ENCODE results near the gene METTL24.

DNA sequence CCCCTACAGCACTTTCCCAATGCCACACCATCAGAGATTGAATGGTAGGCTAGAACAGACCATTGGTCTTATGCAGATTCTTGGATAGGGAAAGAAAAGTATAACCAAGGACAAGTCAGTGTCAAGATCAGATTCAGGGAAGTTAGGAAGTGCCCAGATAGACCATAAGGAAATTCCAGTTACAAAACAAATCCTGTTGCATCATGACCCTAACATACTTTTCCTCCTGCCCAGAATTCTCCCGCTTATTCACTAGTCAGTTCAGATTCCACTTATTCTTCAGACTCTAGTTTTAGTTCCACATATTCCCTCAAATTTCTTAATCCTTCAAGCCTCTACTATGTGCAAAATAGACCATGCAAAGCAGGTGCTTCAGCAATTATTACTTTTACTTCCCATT, 20.7 kb downstream of the METTL24 start:
- TF ChIP-seq ZNF207 (IDR thresholded peaks at IDR 0.05; ENCODE audit: borderline replicate concordance) (no peak), SP2 (CRISPR knock-in tag; IDR thresholded peaks at IDR 0.05) (no peak), ZSCAN29 (CRISPR knock-in tag; conservative IDR thresholded peaks at IDR 0.05) (no peak), ATF7 (IDR thresholded peaks at IDR 0.05) (no peak), ATF7 (CRISPR knock-in tag; IDR thresholded peaks at IDR 0.05) (no peak), SMARCE1 (IDR thresholded peaks at IDR 0.05; ENCODE audit: borderline replicate concordance) (no peak), CHD2 (IDR thresholded peaks at IDR 0.05; ENCODE audit: low read depth, low read length) (no peak), MYC (CRISPR knock-in tag; IDR thresholded peaks at IDR 0.05; ENCODE audit: borderline replicate concordance) (no peak)
- TF ChIP-seq, protein P1, sequence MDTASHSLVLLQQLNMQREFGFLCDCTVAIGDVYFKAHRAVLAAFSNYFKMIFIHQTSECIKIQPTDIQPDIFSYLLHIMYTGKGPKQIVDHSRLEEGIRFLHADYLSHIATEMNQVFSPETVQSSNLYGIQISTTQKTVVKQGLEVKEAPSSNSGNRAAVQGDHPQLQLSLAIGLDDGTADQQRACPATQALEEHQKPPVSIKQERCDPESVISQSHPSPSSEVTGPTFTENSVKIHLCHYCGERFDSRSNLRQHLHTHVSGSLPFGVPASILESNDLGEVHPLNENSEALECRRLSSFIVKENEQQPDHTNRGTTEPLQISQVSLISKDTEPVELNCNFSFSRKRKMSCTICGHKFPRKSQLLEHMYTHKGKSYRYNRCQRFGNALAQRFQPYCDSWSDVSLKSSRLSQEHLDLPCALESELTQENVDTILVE (CRISPR knock-in tag; IDR thresholded peaks at IDR 0.05) = no peak
- TF ChIP-seq, protein P2, sequence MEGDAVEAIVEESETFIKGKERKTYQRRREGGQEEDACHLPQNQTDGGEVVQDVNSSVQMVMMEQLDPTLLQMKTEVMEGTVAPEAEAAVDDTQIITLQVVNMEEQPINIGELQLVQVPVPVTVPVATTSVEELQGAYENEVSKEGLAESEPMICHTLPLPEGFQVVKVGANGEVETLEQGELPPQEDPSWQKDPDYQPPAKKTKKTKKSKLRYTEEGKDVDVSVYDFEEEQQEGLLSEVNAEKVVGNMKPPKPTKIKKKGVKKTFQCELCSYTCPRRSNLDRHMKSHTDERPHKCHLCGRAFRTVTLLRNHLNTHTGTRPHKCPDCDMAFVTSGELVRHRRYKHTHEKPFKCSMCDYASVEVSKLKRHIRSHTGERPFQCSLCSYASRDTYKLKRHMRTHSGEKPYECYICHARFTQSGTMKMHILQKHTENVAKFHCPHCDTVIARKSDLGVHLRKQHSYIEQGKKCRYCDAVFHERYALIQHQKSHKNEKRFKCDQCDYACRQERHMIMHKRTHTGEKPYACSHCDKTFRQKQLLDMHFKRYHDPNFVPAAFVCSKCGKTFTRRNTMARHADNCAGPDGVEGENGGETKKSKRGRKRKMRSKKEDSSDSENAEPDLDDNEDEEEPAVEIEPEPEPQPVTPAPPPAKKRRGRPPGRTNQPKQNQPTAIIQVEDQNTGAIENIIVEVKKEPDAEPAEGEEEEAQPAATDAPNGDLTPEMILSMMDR (CRISPR knock-in tag; IDR thresholded peaks at IDR 0.05) = no peak

All from HepG2 (cell line).